Measurements from ENCODE around the gene EIF2AK3. TPM values are rescaled to one million over a fixed set of nuclear protein-coding genes. Genes with fewer than 3 reads are reported as not detected.

The EIF2AK3 gene
- total RNA-seq, 4 donors from 2014 or later, result 6.4 to 52.7 (median 19.9) TPM

GRCh38 chr2:88521445-88522073 lies 105.7 kb downstream of the EIF2AK3 start:
- intact Hi-C loops (cut with DNase I; ENCODE audit: low total_unique reads), result no loop called here
- TF ChIP-seq, protein P1, sequence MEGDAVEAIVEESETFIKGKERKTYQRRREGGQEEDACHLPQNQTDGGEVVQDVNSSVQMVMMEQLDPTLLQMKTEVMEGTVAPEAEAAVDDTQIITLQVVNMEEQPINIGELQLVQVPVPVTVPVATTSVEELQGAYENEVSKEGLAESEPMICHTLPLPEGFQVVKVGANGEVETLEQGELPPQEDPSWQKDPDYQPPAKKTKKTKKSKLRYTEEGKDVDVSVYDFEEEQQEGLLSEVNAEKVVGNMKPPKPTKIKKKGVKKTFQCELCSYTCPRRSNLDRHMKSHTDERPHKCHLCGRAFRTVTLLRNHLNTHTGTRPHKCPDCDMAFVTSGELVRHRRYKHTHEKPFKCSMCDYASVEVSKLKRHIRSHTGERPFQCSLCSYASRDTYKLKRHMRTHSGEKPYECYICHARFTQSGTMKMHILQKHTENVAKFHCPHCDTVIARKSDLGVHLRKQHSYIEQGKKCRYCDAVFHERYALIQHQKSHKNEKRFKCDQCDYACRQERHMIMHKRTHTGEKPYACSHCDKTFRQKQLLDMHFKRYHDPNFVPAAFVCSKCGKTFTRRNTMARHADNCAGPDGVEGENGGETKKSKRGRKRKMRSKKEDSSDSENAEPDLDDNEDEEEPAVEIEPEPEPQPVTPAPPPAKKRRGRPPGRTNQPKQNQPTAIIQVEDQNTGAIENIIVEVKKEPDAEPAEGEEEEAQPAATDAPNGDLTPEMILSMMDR (IDR thresholded peaks at IDR 0.05), result no peak
- no peak for TF ChIP-seq POLR2A (IDR thresholded peaks at IDR 0.05)

GRCh38 chr2:88517759-88518201 lies 109.5 kb downstream of the EIF2AK3 start:
- TF ChIP-seq, protein P1 (IDR thresholded peaks at IDR 0.05), result no peak
- no peak for TF ChIP-seq POLR2A (IDR thresholded peaks at IDR 0.05)
- DNase-seq, result no peak

More at GRCh38 chr2:88521445-88522073, 105.7 kb downstream of the EIF2AK3 start:
- Histone ChIP-seq H3K27me3 (no peaks in the 10 kb centered on the region), H3K4me3 (no peak overlapping the region), H3K9me3 (no peaks in the 10 kb centered on the region), H3K27ac (no peak overlapping the region), H3K4me1 (no peaks in the 10 kb centered on the region), H3K36me3 (no peaks in the 10 kb centered on the region)
- no peak for DNase-seq

More at GRCh38 chr2:88517759-88518201, 109.5 kb downstream of the EIF2AK3 start:
- H3K4me3 ChIP-seq, result no peak overlapping the region
- H3K27ac ChIP-seq, result no peak overlapping the region
- intact Hi-C loops (cut with DNase I; ENCODE audit: low total_unique reads), result no loop called here
- no peaks in the 10 kb centered on the region for H3K36me3 ChIP-seq
- H3K27me3 ChIP-seq, result no peaks in the 10 kb centered on the region
- no peaks in the 10 kb centered on the region for H3K4me1 ChIP-seq
- no peaks in the 10 kb centered on the region for H3K9me3 ChIP-seq

Other genes with a start within 250 kb of the EIF2AK3 start
- gene FOXI3, start 174.8 kb downstream of the EIF2AK3 start, total RNA-seq, result under 1 TPM in 1 of 4 donors, not detected in 3; 0.14 TPM
- 10 to 100 TPM in 2 of 4 donors, 1 to 10 TPM in 1, under 1 TPM in 1; 0.29 to 19.4 (median 8.8) TPM for gene RPIA, start 64.2 kb upstream of the EIF2AK3 start, total RNA-seq

Measured in uterus (tissue), 4 donors.